Measurements from ENCODE around the gene UBE2E1. TPM values are rescaled to one million over a fixed set of nuclear protein-coding genes. Genes with fewer than 3 reads are reported as not detected.

UBE2E1 gene
- polyA plus RNA-seq, 4 donors: 139 to 160 (median 149) TPM

Other genes starting within 250 kb of the UBE2E1 start
- gene NKIRAS1, start 111.0 kb downstream of the UBE2E1 start, polyA plus RNA-seq (ENCODE audit: insufficient read length in 4 of 4): 10 to 100 TPM; 14.6 to 18.2 (median 17.4) TPM
- gene RPL15, start 111.2 kb downstream of the UBE2E1 start, polyA plus RNA-seq (ENCODE audit: insufficient read length in 4 of 4): 1,000 to 10,000 TPM; 2,006 to 2,558 (median 2,234) TPM
- gene NR1D2, start 139.3 kb downstream of the UBE2E1 start, polyA plus RNA-seq (ENCODE audit: insufficient read length in 4 of 4): 10 to 100 TPM; 36.3 to 47.0 (median 41.0) TPM

Measured in left renal cortex interstitium (tissue), 4 donors.